ENCODE results near the gene MIS12. TPM values are rescaled to one million over a fixed set of nuclear protein-coding genes. Genes with fewer than 3 reads are reported as not detected.

MIS12 gene
- total and polyA plus RNA-seq, 2 of the 8 experiments (the other 6 are each of a cell fraction or from before 2014, with no cell fraction given): 9.5 to 25.6 TPM

DNA sequence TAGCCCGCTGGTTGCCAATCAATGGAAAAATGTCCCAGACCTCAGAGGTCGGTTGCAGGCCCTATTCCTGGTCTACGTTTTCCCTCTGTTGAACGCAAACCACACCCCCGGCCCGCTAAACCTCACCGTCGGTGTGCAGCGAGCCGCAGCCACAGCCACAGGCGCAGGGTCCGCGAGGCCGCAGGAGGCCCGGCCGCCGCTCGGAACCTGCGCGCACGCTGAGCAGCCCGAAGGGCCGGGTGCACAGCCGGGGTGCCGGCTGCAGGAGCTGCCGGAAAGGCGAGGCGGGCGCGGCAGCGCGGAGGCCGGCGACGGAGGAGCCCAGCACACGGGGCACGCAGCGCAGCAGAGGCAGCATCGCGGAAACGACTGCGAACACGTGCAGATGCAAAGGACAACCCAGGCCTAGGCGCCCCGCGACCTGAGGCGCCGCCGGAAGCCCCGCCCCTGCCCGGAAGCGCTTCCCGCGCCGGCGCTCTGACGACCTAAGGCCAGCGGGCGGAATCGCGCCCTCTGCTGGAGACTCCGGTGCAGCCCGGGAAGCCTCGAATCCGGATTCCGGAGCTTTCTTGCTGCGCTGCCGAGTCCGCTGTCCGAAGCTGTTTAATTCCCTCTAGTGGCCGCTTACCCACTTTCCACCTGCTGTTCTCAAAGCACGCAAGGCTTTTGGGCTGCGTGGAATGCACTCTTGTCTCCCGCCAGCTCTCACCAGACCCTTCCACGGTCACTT lies 47.5 kb upstream of the MIS12 start, which contains the start of gene C1QBP (continued):
- TF ChIP-seq CTCF (IDR thresholded peaks at IDR 0.05; ENCODE audit: control extremely low read depth in 1 of 3, insufficient read depth in 1 of 3, low read depth in 1 of 3, low read length in 3 of 3) (peak; percentile 63 to 98 (median 97)), TBP (IDR thresholded peaks at IDR 0.05; ENCODE audit: low read depth, low read length) (peak; percentile 76), NRF1 (IDR thresholded peaks at IDR 0.05; ENCODE audit: low read depth, low read length) (peak; percentile 55), SAP30 (IDR thresholded peaks at IDR 0.05; ENCODE audit: insufficient read depth, insufficient replicate concordance, low read length) (no peak), RBBP5 (IDR thresholded peaks at IDR 0.05; ENCODE audit: borderline replicate concordance, low read depth, low read length) (0 out of 2 replicates have a peak, but pooled peaks have one; percentile 77), SP2 (IDR thresholded peaks at IDR 0.05; ENCODE audit: low read length) (no peak), SP4 (IDR thresholded peaks at IDR 0.05; ENCODE audit: low read length) (no peak), RNF2 (IDR thresholded peaks at IDR 0.05; ENCODE audit: borderline replicate concordance, low read depth, low read length, missing control alignments, poor library complexity, severe bottlenecking) (no peak), SIN3A (conservative IDR thresholded peaks at IDR 0.05 in 1 of 2, IDR thresholded peaks at IDR 0.05 in 1 of 2; ENCODE audit: low read depth in 1 of 2, low read length in 2 of 2) (peak; percentile 36 to 84; a peak in 2 of 4 replicates), CHD2 (IDR thresholded peaks at IDR 0.05; ENCODE audit: low read length) (0 out of 2 replicates have a peak, but pooled peaks have one; percentile 14), CHD1 (IDR thresholded peaks at IDR 0.05; ENCODE audit: low read depth, low read length) (no peak), JUN (IDR thresholded peaks at IDR 0.05; ENCODE audit: low read depth, low read length) (no peak), CTBP2 (IDR thresholded peaks at IDR 0.05; ENCODE audit: borderline replicate concordance, insufficient read depth, insufficient read length, low read length) (no peak), CEBPB (IDR thresholded peaks at IDR 0.05; ENCODE audit: low read depth, low read length) (no peak), ZNF274 (IDR thresholded peaks at IDR 0.05; ENCODE audit: borderline replicate concordance, extremely low read depth, low read length) (no peak), MAFK (IDR thresholded peaks at IDR 0.05; ENCODE audit: low read depth, low read length) (no peak), SP1 (IDR thresholded peaks at IDR 0.05; ENCODE audit: low read depth, low read length) (peak; percentile 49; the same call in 1 of the 2 replicates), RFX5 (IDR thresholded peaks at IDR 0.05; ENCODE audit: borderline replicate concordance, low read depth, low read length) (no peak; the same call in 1 of the 2 replicates)
